Measurements from ENCODE around the gene SLIT3.

SLIT3 gene

DNA sequence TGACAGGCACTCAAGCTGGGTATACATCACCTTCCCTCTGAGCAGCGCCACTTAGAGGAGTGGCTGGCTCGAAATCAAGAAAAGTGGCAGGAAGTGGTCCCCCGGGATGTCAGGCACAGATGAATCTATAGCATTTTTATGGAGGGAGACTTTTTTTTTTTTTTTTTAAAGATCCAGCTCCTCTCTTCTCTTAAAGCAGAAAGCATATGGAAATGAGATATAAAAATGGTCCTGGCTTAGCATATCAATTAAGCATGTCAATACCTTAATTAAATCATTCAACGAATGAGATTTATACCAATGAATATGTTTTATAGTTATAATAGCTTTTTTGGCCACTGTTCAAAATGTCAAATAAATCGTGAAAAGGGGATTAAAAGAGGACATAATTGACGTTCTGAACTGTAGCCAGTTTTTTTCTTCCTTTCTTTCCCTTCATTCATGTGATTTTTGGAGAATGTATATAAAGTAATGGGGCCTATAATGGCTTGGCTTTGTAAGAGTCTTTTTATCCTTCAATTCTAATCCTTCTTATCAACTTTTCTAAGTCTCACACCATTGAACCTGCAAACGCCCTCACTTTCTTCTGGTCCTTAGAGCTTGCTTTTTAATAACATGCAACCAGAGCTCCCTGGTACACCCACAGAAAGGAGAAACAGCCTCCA, 402.6 kb downstream of the SLIT3 start:
- TF ChIP-seq, protein P1, sequence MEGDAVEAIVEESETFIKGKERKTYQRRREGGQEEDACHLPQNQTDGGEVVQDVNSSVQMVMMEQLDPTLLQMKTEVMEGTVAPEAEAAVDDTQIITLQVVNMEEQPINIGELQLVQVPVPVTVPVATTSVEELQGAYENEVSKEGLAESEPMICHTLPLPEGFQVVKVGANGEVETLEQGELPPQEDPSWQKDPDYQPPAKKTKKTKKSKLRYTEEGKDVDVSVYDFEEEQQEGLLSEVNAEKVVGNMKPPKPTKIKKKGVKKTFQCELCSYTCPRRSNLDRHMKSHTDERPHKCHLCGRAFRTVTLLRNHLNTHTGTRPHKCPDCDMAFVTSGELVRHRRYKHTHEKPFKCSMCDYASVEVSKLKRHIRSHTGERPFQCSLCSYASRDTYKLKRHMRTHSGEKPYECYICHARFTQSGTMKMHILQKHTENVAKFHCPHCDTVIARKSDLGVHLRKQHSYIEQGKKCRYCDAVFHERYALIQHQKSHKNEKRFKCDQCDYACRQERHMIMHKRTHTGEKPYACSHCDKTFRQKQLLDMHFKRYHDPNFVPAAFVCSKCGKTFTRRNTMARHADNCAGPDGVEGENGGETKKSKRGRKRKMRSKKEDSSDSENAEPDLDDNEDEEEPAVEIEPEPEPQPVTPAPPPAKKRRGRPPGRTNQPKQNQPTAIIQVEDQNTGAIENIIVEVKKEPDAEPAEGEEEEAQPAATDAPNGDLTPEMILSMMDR (IDR thresholded peaks at IDR 0.05; ENCODE audit: low read length, missing control alignments): no peak

DNA sequence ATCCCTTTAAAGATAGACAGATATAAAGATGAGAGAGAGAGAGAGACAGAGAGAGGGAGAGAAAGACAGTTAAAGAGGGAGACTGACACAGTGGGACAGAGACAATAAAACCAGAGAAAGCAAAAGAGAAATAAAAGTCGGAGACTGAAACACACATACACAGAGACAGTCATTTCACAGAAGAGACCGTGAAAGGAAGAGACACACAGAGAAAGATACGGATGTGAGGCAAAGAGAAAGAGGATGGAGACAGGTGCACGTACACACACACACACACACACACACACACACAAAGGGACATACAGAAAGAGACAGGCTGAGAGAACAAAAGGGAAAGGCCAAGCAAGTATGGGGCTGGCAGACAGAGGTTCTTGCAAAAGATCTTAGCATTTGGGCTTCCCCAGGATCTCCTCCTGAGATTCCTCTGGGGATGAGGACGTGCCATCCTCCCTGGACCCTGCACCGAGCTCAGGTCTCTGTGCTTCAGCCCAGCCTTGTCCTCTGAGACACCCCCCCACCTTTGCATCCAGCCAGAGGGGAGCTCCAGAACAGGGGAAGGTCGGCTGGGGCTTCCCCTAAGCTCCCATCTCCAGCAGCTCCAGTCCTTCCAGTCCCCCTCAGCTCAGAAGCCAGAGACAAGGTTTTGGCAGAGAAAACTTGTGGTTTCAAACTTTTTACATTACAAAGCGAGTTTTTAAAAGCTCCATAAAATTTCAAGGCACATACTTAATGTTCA, 403.4 kb downstream of the SLIT3 start:
- no peak overlapping the region for H3K4me3 ChIP-seq (replicated peaks; ENCODE audit: low read depth, low read length)
- DNase-seq (ENCODE audit: low read depth): no peak
- TF ChIP-seq, protein P1 (IDR thresholded peaks at IDR 0.05; ENCODE audit: low read length, missing control alignments): no peak

More for the DNA sequence above, 402.6 kb downstream of the SLIT3 start:
- no peak for DNase-seq (ENCODE audit: low read depth)
- H3K4me3 ChIP-seq (replicated peaks; ENCODE audit: low read depth, low read length): no peak overlapping the region

DNA sequence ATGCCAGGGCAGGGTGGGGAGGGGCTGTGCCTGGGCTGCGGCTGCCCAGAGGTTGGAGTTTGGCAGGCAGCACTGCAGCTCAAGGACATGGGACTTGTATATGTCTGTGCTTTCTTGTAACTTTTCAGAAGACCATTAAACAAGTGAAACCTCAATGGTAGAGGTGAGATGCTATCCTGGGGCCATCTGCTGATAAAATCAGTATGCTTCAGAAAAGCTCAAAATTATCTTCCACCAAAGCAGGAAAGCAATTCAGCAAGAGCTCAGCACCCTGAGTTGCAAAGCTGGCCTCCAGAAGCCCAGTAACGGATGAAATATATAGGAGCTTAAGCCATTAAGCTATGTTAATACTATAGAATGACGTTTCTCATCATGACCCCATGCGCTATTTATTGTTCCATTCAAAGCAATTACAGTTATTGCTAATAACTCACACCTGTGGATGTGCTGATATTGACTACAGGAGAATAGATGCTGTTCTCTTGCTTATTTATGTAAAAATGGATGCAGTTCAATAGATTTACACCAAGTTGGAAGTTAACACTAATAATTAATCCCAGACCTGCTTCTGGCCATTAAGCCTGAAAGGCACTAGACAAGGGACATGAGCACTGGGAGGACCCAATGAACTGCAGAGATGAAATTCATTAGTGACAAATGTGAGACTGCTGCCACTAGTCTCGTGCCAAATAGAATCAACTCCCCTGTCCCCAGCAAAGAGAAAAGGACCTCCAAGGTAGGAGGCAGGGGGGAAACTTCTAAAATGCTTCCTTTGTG, 405.5 kb downstream of the SLIT3 start:
- DNase-seq (ENCODE audit: low read depth): no peak
- TF ChIP-seq, protein P1 (IDR thresholded peaks at IDR 0.05; ENCODE audit: low read length, missing control alignments): no peak
- H3K4me3 ChIP-seq (replicated peaks; ENCODE audit: low read depth, low read length): no peak overlapping the region

DNA sequence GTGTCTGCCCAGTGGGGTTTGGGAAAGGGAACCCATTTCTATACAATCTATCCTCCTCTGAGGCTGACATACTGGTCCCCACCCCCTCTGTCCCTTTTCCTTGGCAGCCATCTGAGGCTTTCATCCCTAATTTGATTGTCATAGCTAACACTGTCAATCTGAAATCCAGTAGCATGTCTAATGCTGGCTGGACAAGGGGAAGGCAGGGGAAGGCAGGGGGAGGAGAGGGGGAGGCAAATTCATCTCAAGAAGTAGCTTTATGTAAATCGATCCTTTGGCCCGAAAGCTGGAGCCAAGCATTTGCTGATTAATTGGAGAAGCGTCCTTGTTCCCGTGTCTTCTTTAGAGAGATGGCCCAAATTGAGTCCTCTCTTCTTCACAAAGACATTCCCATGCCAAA, 407.7 kb downstream of the SLIT3 start:
- no peak for DNase-seq (ENCODE audit: low read depth)
- TF ChIP-seq, protein P1 (IDR thresholded peaks at IDR 0.05; ENCODE audit: low read length, missing control alignments): no peak
- H3K4me3 ChIP-seq (replicated peaks; ENCODE audit: low read depth, low read length): no peak overlapping the region

DNA sequence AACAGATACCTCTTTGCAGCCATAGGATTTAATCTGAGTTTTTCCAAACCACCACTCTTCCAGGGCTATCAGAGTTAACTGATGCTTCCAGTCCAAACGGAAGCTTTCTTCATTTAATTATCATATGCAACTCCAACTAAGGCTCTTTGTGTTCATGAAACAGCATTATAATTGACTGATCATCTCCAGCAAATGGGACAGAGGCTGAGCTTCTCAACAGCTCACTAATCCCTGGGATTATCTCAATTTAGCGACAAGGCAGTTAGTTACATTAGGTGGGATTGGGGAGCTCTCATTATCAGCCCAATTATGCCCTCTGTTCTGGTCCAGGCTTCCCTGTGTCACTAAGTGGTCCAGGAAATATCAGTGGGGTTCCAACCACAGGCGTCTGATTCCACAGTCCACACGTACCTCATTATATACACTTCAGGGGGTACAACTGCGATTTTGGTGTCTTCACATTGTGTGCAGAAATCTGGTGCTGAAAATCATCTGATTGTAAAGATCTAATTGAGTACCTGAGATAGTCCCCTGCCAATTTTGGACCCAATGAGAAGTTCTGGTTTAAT, 408.2 kb downstream of the SLIT3 start:
- no peak for DNase-seq (ENCODE audit: low read depth)
- no peak overlapping the region for H3K4me3 ChIP-seq (replicated peaks; ENCODE audit: low read depth, low read length)
- TF ChIP-seq, protein P1 (IDR thresholded peaks at IDR 0.05; ENCODE audit: low read length, missing control alignments): no peak

DNA sequence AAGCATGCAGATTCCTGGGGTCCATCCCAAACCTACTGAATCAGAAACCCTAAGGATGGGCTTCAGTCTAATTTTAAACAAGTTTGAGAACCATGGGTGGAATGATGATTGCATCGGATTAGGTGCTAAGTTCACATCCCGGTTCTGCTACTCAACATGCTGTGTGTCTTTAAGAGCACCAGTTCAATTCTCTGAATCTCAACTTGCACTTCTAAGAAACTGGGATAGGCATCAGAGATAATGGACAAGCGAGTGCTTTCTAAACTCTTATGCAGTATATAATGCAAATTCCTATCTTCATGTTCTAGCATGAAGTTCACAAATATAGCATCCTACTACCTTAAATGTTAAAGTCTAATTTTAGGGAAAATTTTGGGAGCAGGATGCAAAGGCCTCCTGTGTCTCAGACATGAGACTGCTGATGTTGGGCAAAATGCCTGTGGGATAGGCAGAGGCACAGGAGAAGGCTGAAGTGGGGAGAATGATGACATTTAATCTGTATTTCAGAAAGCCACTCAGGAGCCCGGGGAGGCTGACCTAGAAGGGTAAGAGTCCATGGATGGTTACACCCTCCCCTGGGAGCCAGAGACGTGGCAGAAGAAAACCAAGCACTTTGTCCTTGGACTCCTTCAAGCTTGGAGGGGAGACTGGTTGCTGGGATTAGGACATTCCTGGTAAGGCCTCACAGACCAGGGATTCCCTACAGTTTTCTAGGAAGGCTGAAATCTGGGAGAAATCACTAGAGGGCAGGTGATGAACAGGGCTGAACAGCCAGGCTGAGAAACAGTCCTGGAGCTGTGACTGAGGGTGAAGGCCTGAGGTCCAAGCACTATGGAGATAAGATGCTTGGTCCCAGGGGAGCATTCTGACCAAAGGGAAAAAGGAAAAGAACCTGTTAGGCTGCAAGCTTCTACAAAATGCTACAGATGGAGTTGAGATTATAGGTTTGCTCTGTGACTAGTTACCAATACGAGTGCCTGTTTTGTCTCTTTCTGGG, 409.8 kb downstream of the SLIT3 start:
- TF ChIP-seq, protein P1 (IDR thresholded peaks at IDR 0.05; ENCODE audit: low read length, missing control alignments): no peak
- no peak for DNase-seq (ENCODE audit: low read depth)
- H3K4me3 ChIP-seq (replicated peaks; ENCODE audit: low read depth, low read length): no peak overlapping the region

Data from fibroblast of pulmonary artery (primary cell).